Activated CD4-positive, alpha-beta T cell treated with anti-CD3 and anti-CD28 coated beads, Interleukin-2, amount 50 U/mL, for 24 hours (primary cell): ENCODE measurements around the gene HPN.
A peak's percentile ranks its signal among the peaks of the same experiment; 100 is the strongest.

Experiments
- DNase-seq, 2 donors: peaks; one replicate each; pipeline ENCODE4 v3.0.0-alpha.2; 2020; ENCODE audit warnings: low read depth in 1 of 2, low spot score in 1 of 2

Gene HPN

GRCh38 chr19:35080613-35081170 lies 39.2 kb downstream of the HPN start:
- DNase-seq: no peak

GRCh38 chr19:35081201-35081600 lies 39.7 kb downstream of the HPN start:
- no peak for DNase-seq

GRCh38 chr19:35083691-35084508 lies 42.4 kb downstream of the HPN start:
- DNase-seq: no peak

- DNase-seq: no peak
These were observed 42.9 kb downstream of the HPN start for GRCh38 chr19:35084509-35084762.

GRCh38 chr19:35085947-35086346 lies 44.4 kb downstream of the HPN start:
- DNase-seq: no peak

GRCh38 chr19:35086455-35086854 lies 44.9 kb downstream of the HPN start:
- no peak for DNase-seq

GRCh38 chr19:35087393-35087792 lies 45.9 kb downstream of the HPN start:
- no peak for DNase-seq

GRCh38 chr19:35088131-35088913 lies 46.8 kb downstream of the HPN start:
- no peak for DNase-seq

GRCh38 chr19:35089554-35089953 lies 48.0 kb downstream of the HPN start:
- DNase-seq: no peak

- DNase-seq: no peak
These were observed 48.6 kb downstream of the HPN start for GRCh38 chr19:35090160-35090505.

- DNase-seq: peak; percentile 6 to 24
These were observed 49.1 kb downstream of the HPN start for GRCh38 chr19:35090506-35091214.

GRCh38 chr19:35093430-35093829 lies 51.9 kb downstream of the HPN start:
- DNase-seq: no peak

GRCh38 chr19:35093941-35094647 lies 52.6 kb downstream of the HPN start:
- no peak for DNase-seq

- no peak for DNase-seq
These were observed 53.1 kb downstream of the HPN start for GRCh38 chr19:35094656-35095055.

GRCh38 chr19:35095667-35096368 lies 54.3 kb downstream of the HPN start:
- no peak for DNase-seq

GRCh38 chr19:35098413-35099049 lies 57.0 kb downstream of the HPN start:
- DNase-seq: no peak

GRCh38 chr19:35099155-35099896 lies 57.8 kb downstream of the HPN start:
- no peak for DNase-seq

- no peak for DNase-seq
These were observed 58.4 kb downstream of the HPN start for GRCh38 chr19:35099897-35100275.
